ENCODE data around the gene BCHE. TPM values are rescaled to one million over a fixed set of nuclear protein-coding genes. Genes with fewer than 3 reads are reported as not detected.
A peak's percentile ranks its signal among the peaks of the same experiment; 100 is the strongest.
"Not testable (repeated sequence)": the region's sequence is repeated elsewhere in the genome, so short reads cannot be mapped to it uniquely, and the experiment has no call there.

Gene BCHE
- total and polyA plus RNA-seq, 3 experiments from 2014 or later = not detected

- POLR2A ChIA-PET; H3K9me3 Mint-ChIP-seq; H3K27me3 Mint-ChIP-seq; H3K27me3 ChIP-seq (ENCODE audit: insufficient read depth, low read length, poor library complexity, severe bottlenecking); H3K4me1 Mint-ChIP-seq; DNase-seq; H3K27ac Mint-ChIP-seq; H3K36me3 Mint-ChIP-seq; CTCF ChIA-PET; H3K4me1 ChIP-seq (ENCODE audit: insufficient read depth, low read length); H3K9me3 ChIP-seq (ENCODE audit: low read length); H3K4me3 ChIP-seq (ENCODE audit: low read length); H3K4me3 Mint-ChIP-seq; H3K36me3 ChIP-seq (ENCODE audit: insufficient read depth, low read length); H3K27ac ChIP-seq (ENCODE audit: low read depth, low read length): not testable (repeated sequence)
These were observed 29.3 kb downstream of the BCHE start for GRCh38 chr3:165807937-165808336.

DNA sequence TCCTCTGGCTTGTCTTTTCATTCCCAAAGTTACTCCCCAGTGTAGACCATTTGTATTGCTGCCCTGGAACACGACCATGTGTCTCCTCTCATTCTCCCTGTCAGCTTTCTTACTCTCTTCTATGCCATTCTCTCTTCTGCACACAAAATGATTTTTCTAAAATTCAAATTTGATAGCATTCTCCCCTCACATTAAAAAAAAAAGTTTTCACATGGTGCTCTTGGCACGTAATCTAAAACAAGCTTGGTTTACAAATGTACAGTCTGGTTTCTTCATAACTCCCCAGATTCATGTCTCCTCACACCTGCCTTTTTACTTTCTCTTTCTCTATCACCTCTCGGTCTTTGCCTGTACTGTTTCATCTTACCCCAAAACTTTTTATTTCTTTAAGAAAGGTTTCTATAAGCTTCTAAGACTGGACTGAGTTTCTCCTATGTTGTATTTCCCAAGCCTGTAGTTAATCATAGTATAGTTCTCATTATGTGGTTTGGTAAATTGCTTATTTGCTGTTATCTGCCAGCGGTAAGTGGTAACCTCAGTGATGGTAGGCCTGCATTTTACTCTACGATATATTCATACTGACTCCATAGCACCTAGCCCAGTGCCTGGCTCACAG lies 31.2 kb downstream of the BCHE start:
- Mint-ChIP-seq H3K9me3 (peaks cover 0 to 11% (median 5%) of the 10 kb centered on the region in 5 donors), H3K36me3 (no peaks in the 10 kb centered on the region), H3K4me3 (no peak overlapping the region), H3K4me1 (no peaks in the 10 kb centered on the region), H3K27ac (no peak overlapping the region), H3K27me3 (no peaks in the 10 kb centered on the region)
- no peaks in the 10 kb centered on the region for H3K36me3 ChIP-seq (ENCODE audit: insufficient read depth, low read length)
- ChIA-PET POLR2A (no interaction called here), CTCF (no interaction called here)
- H3K27me3 ChIP-seq (ENCODE audit: insufficient read depth, low read length, poor library complexity, severe bottlenecking) = no peaks in the 10 kb centered on the region
- DNase-seq = no peak
- H3K27ac ChIP-seq (ENCODE audit: low read depth, low read length) = no peak overlapping the region
- no peaks in the 10 kb centered on the region for H3K4me1 ChIP-seq (ENCODE audit: insufficient read depth, low read length)
- H3K9me3 ChIP-seq (ENCODE audit: low read length) = no peaks in the 10 kb centered on the region
- H3K4me3 ChIP-seq (ENCODE audit: low read length) = no peak overlapping the region

DNA sequence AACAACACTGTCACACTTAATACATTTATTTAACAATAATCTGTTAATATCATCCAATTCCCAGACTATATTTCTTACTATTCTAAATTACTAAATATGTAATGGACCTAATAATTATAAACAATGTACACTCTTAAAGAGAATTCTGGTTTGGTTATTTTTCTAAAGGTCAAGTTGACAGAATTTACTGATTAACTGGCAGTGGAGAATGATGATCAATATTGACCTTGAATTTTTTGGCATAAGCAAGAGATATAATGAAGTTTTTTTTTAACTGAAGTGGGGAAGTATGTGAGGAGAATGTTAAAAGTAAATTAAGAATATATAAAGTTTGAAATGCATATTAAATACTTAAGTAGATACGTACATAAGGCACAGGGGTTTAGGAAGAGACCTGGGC lies 33.8 kb downstream of the BCHE start:
- H3K36me3 Mint-ChIP-seq = no peaks in the 10 kb centered on the region
- Histone ChIP-seq H3K36me3 (ENCODE audit: insufficient read depth, low read length) (no peaks in the 10 kb centered on the region), H3K27me3 (ENCODE audit: insufficient read depth, low read length, poor library complexity, severe bottlenecking) (no peaks in the 10 kb centered on the region), H3K4me1 (ENCODE audit: insufficient read depth, low read length) (no peaks in the 10 kb centered on the region), H3K9me3 (ENCODE audit: low read length) (no peaks in the 10 kb centered on the region), H3K4me3 (ENCODE audit: low read length) (no peak overlapping the region), H3K27ac (ENCODE audit: low read depth, low read length) (no peak overlapping the region)
- no peak overlapping the region for H3K4me3 Mint-ChIP-seq
- CTCF ChIA-PET = no interaction called here
- H3K27ac Mint-ChIP-seq = no peak overlapping the region
- no peak for DNase-seq
- H3K9me3 Mint-ChIP-seq = peaks cover 0 to 8% (median 6%) of the 10 kb centered on the region in 5 donors
- H3K4me1 Mint-ChIP-seq = no peaks in the 10 kb centered on the region
- POLR2A ChIA-PET = no interaction called here
- no peaks in the 10 kb centered on the region for H3K27me3 Mint-ChIP-seq

DNA sequence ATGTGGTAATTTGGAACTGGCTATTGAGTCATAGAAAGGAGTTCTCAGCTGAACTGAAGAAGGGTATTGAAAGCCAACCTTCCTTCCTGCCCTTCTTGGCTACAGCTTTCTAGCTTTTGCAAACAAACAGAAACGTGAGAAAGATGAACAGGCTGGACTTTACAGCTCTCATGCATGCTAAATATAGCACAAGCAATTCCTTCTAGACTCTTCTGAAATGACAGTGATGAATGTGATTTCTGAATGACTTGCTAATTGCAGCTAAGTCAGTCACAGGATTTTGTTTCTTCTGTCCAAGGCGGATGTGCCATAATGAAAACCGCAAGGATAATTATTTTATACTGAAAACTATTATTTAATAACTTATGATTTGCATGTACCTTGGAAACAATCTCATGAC lies 36.3 kb downstream of the BCHE start:
- Mint-ChIP-seq H3K27me3 (no peaks in the 10 kb centered on the region), H3K4me3 (no peak overlapping the region), H3K9me3 (peaks cover 0 to 12% (median 5%) of the 10 kb centered on the region in 5 donors), H3K36me3 (no peaks in the 10 kb centered on the region), H3K27ac (no peak overlapping the region), H3K4me1 (no peaks in the 10 kb centered on the region)
- ChIA-PET CTCF (no interaction called here), POLR2A (no interaction called here)
- Histone ChIP-seq H3K4me3 (ENCODE audit: low read length) (no peak overlapping the region), H3K27ac (ENCODE audit: low read depth, low read length) (no peak overlapping the region), H3K4me1 (ENCODE audit: insufficient read depth, low read length) (no peaks in the 10 kb centered on the region), H3K27me3 (ENCODE audit: insufficient read depth, low read length, poor library complexity, severe bottlenecking) (no peaks in the 10 kb centered on the region), H3K9me3 (ENCODE audit: low read length) (no peaks in the 10 kb centered on the region), H3K36me3 (ENCODE audit: insufficient read depth, low read length) (no peaks in the 10 kb centered on the region)
- DNase-seq = no peak

DNA sequence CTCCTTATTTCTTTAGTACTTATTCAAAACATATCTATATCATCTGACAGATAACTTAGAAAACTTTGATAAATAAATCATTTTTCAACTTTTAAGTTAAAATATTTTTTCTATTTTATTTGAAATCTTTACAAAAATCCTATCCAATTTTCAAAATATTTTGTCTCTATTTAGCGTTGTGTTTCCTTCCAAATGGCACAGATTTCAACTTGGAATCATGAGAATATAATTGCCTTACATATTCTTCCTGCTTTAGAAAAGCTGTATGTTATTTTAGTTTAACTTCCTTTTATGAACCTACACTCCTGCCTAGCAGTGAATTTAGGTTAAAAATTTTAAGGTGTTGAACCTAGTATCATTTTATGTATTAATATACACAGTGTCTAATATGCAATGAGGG lies 38.2 kb downstream of the BCHE start:
- ChIA-PET POLR2A (no interaction called here), CTCF (no interaction called here)
- H3K4me1 Mint-ChIP-seq = no peaks in the 10 kb centered on the region
- no peak overlapping the region for H3K4me3 Mint-ChIP-seq
- Histone ChIP-seq H3K4me3 (ENCODE audit: low read length) (no peak overlapping the region), H3K4me1 (ENCODE audit: insufficient read depth, low read length) (no peaks in the 10 kb centered on the region), H3K27ac (ENCODE audit: low read depth, low read length) (no peak overlapping the region), H3K27me3 (ENCODE audit: insufficient read depth, low read length, poor library complexity, severe bottlenecking) (no peaks in the 10 kb centered on the region), H3K36me3 (ENCODE audit: insufficient read depth, low read length) (no peaks in the 10 kb centered on the region), H3K9me3 (ENCODE audit: low read length) (no peaks in the 10 kb centered on the region)
- H3K9me3 Mint-ChIP-seq = peaks cover 2 to 25% (median 5%) of the 10 kb centered on the region in 5 donors
- no peak for DNase-seq
- H3K27me3 Mint-ChIP-seq = no peaks in the 10 kb centered on the region
- H3K27ac Mint-ChIP-seq = no peak overlapping the region
- H3K36me3 Mint-ChIP-seq = no peaks in the 10 kb centered on the region

DNA sequence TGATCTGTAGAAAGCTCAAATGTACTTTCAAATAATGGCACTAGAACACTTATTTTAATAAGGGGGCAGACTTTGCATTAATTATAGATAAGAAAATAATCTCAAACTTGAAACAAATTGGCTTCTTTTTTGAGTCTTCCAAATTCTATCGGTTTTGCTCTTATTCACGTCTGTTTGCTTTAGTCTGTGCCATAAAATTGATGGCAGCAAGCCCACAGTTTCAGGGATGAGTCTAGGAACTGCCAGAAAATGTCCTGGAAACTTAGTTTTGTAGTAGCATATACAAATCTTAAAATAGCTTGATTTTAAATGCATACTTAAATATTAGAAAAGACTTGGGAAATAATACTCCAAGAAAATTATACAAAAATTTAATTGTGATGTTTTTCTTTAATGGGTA lies 39.7 kb downstream of the BCHE start:
- Mint-ChIP-seq H3K27me3 (no peaks in the 10 kb centered on the region), H3K4me3 (no peak overlapping the region), H3K27ac (peak overlapping the region in 1 of 8 donors; percentile 89), H3K9me3 (peaks cover 4 to 32% (median 5%) of the 10 kb centered on the region in 5 donors), H3K4me1 (no peaks in the 10 kb centered on the region), H3K36me3 (no peaks in the 10 kb centered on the region)
- no peaks in the 10 kb centered on the region for H3K36me3 ChIP-seq (ENCODE audit: insufficient read depth, low read length)
- no peak overlapping the region for H3K4me3 ChIP-seq (ENCODE audit: low read length)
- ChIA-PET POLR2A (no interaction called here), CTCF (no interaction called here)
- no peak for DNase-seq
- no peaks in the 10 kb centered on the region for H3K9me3 ChIP-seq (ENCODE audit: low read length)
- H3K27me3 ChIP-seq (ENCODE audit: insufficient read depth, low read length, poor library complexity, severe bottlenecking) = no peaks in the 10 kb centered on the region
- no peak overlapping the region for H3K27ac ChIP-seq (ENCODE audit: low read depth, low read length)
- no peaks in the 10 kb centered on the region for H3K4me1 ChIP-seq (ENCODE audit: insufficient read depth, low read length)

- no peaks in the 10 kb centered on the region for H3K36me3 ChIP-seq (ENCODE audit: insufficient read depth, low read length)
- Mint-ChIP-seq H3K4me3 (no peak overlapping the region), H3K36me3 (no peaks in the 10 kb centered on the region), H3K9me3 (peaks cover 2 to 25% (median 4%) of the 10 kb centered on the region in 5 donors), H3K27ac (no peak overlapping the region), H3K4me1 (no peaks in the 10 kb centered on the region), H3K27me3 (no peaks in the 10 kb centered on the region)
- ChIA-PET POLR2A (no interaction called here), CTCF (no interaction called here)
- no peaks in the 10 kb centered on the region for H3K4me1 ChIP-seq (ENCODE audit: insufficient read depth, low read length)
- H3K4me3 ChIP-seq (ENCODE audit: low read length) = no peak overlapping the region
- H3K27ac ChIP-seq (ENCODE audit: low read depth, low read length) = no peak overlapping the region
- no peak for DNase-seq
- H3K9me3 ChIP-seq (ENCODE audit: low read length) = no peaks in the 10 kb centered on the region
- H3K27me3 ChIP-seq (ENCODE audit: insufficient read depth, low read length, poor library complexity, severe bottlenecking) = no peaks in the 10 kb centered on the region
These were observed 40.5 kb downstream of the BCHE start for GRCh38 chr3:165796701-165797100.

GRCh38 chr3:165788531-165788930 lies 48.7 kb downstream of the BCHE start:
- no peaks in the 10 kb centered on the region for H3K4me1 Mint-ChIP-seq
- H3K4me1 ChIP-seq (ENCODE audit: insufficient read depth, low read length) = no peaks in the 10 kb centered on the region
- no peak for DNase-seq
- no peak overlapping the region for H3K27ac Mint-ChIP-seq
- ChIA-PET POLR2A (no interaction called here), CTCF (no interaction called here)
- H3K36me3 Mint-ChIP-seq = no peaks in the 10 kb centered on the region
- H3K27me3 ChIP-seq (ENCODE audit: insufficient read depth, low read length, poor library complexity, severe bottlenecking) = no peaks in the 10 kb centered on the region
- H3K9me3 ChIP-seq (ENCODE audit: low read length) = no peaks in the 10 kb centered on the region
- no peak overlapping the region for H3K27ac ChIP-seq (ENCODE audit: low read depth, low read length)
- H3K4me3 Mint-ChIP-seq = no peak overlapping the region
- no peaks in the 10 kb centered on the region for H3K27me3 Mint-ChIP-seq
- peaks cover 8 to 28% (median 11%) of the 10 kb centered on the region in 5 donors for H3K9me3 Mint-ChIP-seq
- H3K36me3 ChIP-seq (ENCODE audit: insufficient read depth, low read length) = no peaks in the 10 kb centered on the region
- no peak overlapping the region for H3K4me3 ChIP-seq (ENCODE audit: low read length)

DNA sequence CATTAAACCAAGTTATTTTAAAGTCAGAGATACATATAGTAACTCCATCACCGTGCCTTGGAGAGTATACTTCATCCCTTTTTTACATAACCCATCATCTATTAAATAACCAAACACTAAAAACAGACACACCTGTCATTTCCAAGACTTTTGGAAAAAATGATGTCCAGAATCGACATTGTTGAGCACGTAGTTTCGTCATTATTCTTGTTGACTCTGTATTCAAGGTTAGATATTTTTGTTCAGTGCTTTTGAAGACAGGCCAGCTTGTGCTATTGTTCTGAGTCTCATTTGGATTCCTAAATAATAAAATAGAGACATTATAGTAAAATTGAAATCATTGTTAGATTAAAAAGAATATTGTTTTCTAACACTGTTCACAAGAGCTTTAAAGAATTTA lies 51.2 kb downstream of the BCHE start:
- Histone ChIP-seq H3K36me3 (ENCODE audit: insufficient read depth, low read length) (no peaks in the 10 kb centered on the region), H3K9me3 (ENCODE audit: low read length) (no peaks in the 10 kb centered on the region), H3K27ac (ENCODE audit: low read depth, low read length) (no peak overlapping the region), H3K4me1 (ENCODE audit: insufficient read depth, low read length) (no peaks in the 10 kb centered on the region), H3K4me3 (ENCODE audit: low read length) (no peak overlapping the region), H3K27me3 (ENCODE audit: insufficient read depth, low read length, poor library complexity, severe bottlenecking) (no peaks in the 10 kb centered on the region)
- DNase-seq = no peak
- ChIA-PET CTCF (no interaction called here), POLR2A (no interaction called here)
- Mint-ChIP-seq H3K4me1 (no peaks in the 10 kb centered on the region), H3K9me3 (peaks cover 4 to 17% (median 9%) of the 10 kb centered on the region in 5 donors), H3K36me3 (no peaks in the 10 kb centered on the region), H3K27ac (no peak overlapping the region), H3K27me3 (no peaks in the 10 kb centered on the region), H3K4me3 (no peak overlapping the region)
